GM21717 (cell line): ENCODE results near the gene CRCP.
"Not testable (repeated sequence)": the region's sequence is repeated elsewhere in the genome, so short reads cannot be mapped to it uniquely, and the experiment has no call there.

ENCODE experiments used
- ATAC-seq: cut with Tn5 transposase; IDR thresholded peaks from one replicate; pipeline ENCODE4 v1.9.1; 2021; ENCODE audit warnings: mild to moderate bottlenecking, moderate library complexity; ENCODE audit not compliant: unreplicated experiment

Gene CRCP

GRCh38 chr7:66105263-66105748, 9.3 kb upstream of the CRCP start:
- ATAC-seq: no peak

GRCh38 chr7:66108410-66108809, 6.2 kb upstream of the CRCP start:
- not testable (repeated sequence) for ATAC-seq

GRCh38 chr7:66110856-66111255, 3.8 kb upstream of the CRCP start:
- ATAC-seq: no peak

- ATAC-seq: not testable (repeated sequence)
Measured at GRCh38 chr7:66116680-66117420, 2.2 kb downstream of the CRCP start.

GRCh38 chr7:66118603-66119002, 4.0 kb downstream of the CRCP start:
- no peak for ATAC-seq

- no peak for ATAC-seq
Measured at GRCh38 chr7:66119245-66119850, 4.7 kb downstream of the CRCP start.

GRCh38 chr7:66123175-66123528, 8.5 kb downstream of the CRCP start:
- ATAC-seq: no peak

- not testable (repeated sequence) for ATAC-seq
Measured at GRCh38 chr7:66124569-66124861, 9.9 kb downstream of the CRCP start.

GRCh38 chr7:66125052-66125694, 10.5 kb downstream of the CRCP start:
- ATAC-seq: no peak

GRCh38 chr7:66125781-66126352, 11.2 kb downstream of the CRCP start:
- ATAC-seq: not testable (repeated sequence)

- ATAC-seq: not testable (repeated sequence)
Measured at GRCh38 chr7:66127172-66127571, 12.5 kb downstream of the CRCP start.

GRCh38 chr7:66138994-66139752, 24.5 kb downstream of the CRCP start:
- ATAC-seq: no peak

- ATAC-seq: no peak
Measured at GRCh38 chr7:66140924-66141323, 26.3 kb downstream of the CRCP start.

- no peak for ATAC-seq
Measured at GRCh38 chr7:66142334-66142733, 27.7 kb downstream of the CRCP start.

- no peak for ATAC-seq
Measured at GRCh38 chr7:66142996-66143395, 28.3 kb downstream of the CRCP start.

- ATAC-seq: no peak
Measured at GRCh38 chr7:66143876-66144332, 29.3 kb downstream of the CRCP start.

GRCh38 chr7:66145400-66146104, 30.9 kb downstream of the CRCP start:
- ATAC-seq: no peak

GRCh38 chr7:66146701-66147100, 32.1 kb downstream of the CRCP start:
- no peak for ATAC-seq

- ATAC-seq: not testable (repeated sequence)
Measured at GRCh38 chr7:66147657-66148056, 33.0 kb downstream of the CRCP start.

GRCh38 chr7:66150471-66150870, 35.8 kb downstream of the CRCP start:
- ATAC-seq: no peak
